Tibial artery (tissue), 4 donors: ENCODE data around the gene DACH1.

Experiments used
- DNase-seq, 2 donors: peaks; one replicate each; pipeline ENCODE4 v3.0.0-alpha.2; 2019
- H3K27ac ChIP-seq, 2 donors: fragments of 200-600 bp; sonication (generic) in 1 of 2; 1 replicate in 1 of 2; 2 replicates in 1 of 2; pipeline ENCODE4 v1.5.1; 2018 to 2019; ENCODE audit warnings: mild to moderate bottlenecking in 1 of 2
- H3K27me3 ChIP-seq, 2 donors: fragments of 200-600 bp; sonication (generic) in 1 of 2; one replicate each; pipeline versions ENCODE4 v1.5.1 to v1.6.0; 2016 to 2019
- H3K36me3 ChIP-seq, 3 donors: fragments of 200-600 bp; sonication (generic) in 2 of 3; one replicate each; pipeline ENCODE4 v1.5.1; 2016 to 2019; ENCODE audit warnings: mild to moderate bottlenecking in 2 of 3
- H3K4me1 ChIP-seq, 4 donors: fragments of 200-600 bp; sonication (generic) in 2 of 4; 1 replicate in 3 of 4; 2 replicates in 1 of 4; pipeline ENCODE4 v1.5.1; 2016 to 2019
- H3K4me3 ChIP-seq, 2 donors: fragments of 200-600 bp; sonication (generic) in 1 of 2; 1 replicate in 1 of 2; 2 replicates in 1 of 2; pipeline ENCODE4 v1.5.1; 2018 to 2019; ENCODE audit warnings: mild to moderate bottlenecking in 2 of 2
- H3K9me3 ChIP-seq, 3 donors: fragments of 200-600 bp; sonication (generic) in 1 of 3; one replicate each; pipeline ENCODE4 v1.5.1; 2016 to 2019
- intact Hi-C: fragments of 100-400 bp; cut with DNase I; formaldehyde crosslinking; loops from one replicate; pipeline ENCODE4 v1.15.0; 2023; ENCODE audit warnings: low total_unique reads
- TF ChIP-seq, protein P1 (sequence below), 2 experiments: fragments of 200-600 bp in 1 of 2; fragments of 450-650 bp in 1 of 2; IDR thresholded peaks; one replicate each; pipeline ENCODE4 v1.5.1; 2017 to 2019; ENCODE audit warnings: antibody characterized with exemption in 2 of 2, mild to moderate bottlenecking in 1 of 2, moderate library complexity in 1 of 2

The DACH1 gene

DNA sequence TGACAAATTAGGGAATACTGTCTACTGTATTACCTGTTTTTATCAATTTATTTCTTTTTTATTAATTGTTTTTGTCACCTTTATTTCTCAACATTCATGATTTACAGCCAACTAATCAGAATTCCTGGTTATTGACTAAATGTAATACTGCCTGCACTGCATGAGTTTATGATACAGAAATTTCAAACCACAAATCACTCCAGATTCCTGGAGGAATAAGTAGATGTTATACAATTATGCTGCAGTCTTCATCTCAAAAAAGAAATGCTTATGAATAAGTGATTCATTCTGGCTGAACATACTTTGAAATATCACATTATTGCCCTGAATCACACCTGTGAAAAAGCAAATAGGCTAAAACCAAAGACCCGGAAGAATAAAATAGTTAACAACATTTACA, 249.7 kb downstream of the DACH1 start:
- Histone ChIP-seq H3K9me3 (no peaks in the 10 kb centered on the region), H3K4me1 (no peaks in the 10 kb centered on the region), H3K27ac (no peak overlapping the region), H3K36me3 (no peaks in the 10 kb centered on the region), H3K4me3 (no peak overlapping the region), H3K27me3 (no peaks in the 10 kb centered on the region)
- DNase-seq = no peak
- intact Hi-C loops = no loop called here
- TF ChIP-seq, protein P1, sequence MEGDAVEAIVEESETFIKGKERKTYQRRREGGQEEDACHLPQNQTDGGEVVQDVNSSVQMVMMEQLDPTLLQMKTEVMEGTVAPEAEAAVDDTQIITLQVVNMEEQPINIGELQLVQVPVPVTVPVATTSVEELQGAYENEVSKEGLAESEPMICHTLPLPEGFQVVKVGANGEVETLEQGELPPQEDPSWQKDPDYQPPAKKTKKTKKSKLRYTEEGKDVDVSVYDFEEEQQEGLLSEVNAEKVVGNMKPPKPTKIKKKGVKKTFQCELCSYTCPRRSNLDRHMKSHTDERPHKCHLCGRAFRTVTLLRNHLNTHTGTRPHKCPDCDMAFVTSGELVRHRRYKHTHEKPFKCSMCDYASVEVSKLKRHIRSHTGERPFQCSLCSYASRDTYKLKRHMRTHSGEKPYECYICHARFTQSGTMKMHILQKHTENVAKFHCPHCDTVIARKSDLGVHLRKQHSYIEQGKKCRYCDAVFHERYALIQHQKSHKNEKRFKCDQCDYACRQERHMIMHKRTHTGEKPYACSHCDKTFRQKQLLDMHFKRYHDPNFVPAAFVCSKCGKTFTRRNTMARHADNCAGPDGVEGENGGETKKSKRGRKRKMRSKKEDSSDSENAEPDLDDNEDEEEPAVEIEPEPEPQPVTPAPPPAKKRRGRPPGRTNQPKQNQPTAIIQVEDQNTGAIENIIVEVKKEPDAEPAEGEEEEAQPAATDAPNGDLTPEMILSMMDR (IDR thresholded peaks at IDR 0.05) = no peak

DNA sequence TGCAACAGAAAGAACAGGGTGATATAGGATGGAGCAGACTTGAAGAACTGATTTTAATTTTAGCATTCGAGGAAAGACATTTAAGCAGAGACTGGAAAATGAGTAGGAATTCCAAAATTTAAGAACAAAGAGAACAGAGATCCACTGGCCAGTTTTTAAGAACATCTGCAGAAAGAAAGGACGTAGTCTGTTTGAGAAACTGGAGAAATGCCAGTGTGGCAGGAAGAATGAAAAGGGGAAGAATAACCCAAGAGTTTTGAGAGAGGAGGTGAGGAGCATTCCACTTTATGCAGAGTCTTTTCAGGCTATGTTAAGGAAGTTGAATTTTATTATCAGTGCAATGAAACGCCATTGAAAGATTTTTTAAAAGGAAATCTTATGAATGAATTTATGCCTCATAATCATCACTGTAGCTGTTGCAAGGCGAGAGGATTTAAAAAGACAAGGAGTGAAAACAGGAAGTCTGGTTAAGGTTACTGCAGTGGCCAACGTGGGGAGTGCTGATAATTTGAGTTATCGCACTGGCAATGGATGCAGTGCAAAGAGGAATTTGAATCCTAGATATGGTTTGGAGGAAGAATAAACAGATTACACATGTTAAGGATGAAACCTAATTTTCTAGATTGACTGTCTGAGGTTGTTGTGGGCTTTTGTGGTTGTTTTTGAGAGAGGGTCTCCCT, 253.8 kb downstream of the DACH1 start:
- intact Hi-C loops = no loop called here
- no peaks in the 10 kb centered on the region for H3K4me1 ChIP-seq

GRCh38 chr13:71611292-71611691, 255.7 kb downstream of the DACH1 start:
- Histone ChIP-seq H3K36me3 (no peaks in the 10 kb centered on the region), H3K27me3 (no peaks in the 10 kb centered on the region), H3K4me1 (no peaks in the 10 kb centered on the region), H3K9me3 (no peaks in the 10 kb centered on the region), H3K4me3 (no peak overlapping the region), H3K27ac (no peak overlapping the region)
- intact Hi-C loops = no loop called here
- no peak for DNase-seq
- TF ChIP-seq, protein P1 (IDR thresholded peaks at IDR 0.05) = no peak

More for the DNA sequence above, 253.8 kb downstream of the DACH1 start:
- H3K4me3 ChIP-seq = no peak overlapping the region
- H3K36me3 ChIP-seq = no peaks in the 10 kb centered on the region
- TF ChIP-seq, protein P1 (IDR thresholded peaks at IDR 0.05) = no peak
- H3K9me3 ChIP-seq = no peaks in the 10 kb centered on the region
- no peak for DNase-seq
- H3K27me3 ChIP-seq = no peaks in the 10 kb centered on the region
- H3K27ac ChIP-seq = no peak overlapping the region

DNA sequence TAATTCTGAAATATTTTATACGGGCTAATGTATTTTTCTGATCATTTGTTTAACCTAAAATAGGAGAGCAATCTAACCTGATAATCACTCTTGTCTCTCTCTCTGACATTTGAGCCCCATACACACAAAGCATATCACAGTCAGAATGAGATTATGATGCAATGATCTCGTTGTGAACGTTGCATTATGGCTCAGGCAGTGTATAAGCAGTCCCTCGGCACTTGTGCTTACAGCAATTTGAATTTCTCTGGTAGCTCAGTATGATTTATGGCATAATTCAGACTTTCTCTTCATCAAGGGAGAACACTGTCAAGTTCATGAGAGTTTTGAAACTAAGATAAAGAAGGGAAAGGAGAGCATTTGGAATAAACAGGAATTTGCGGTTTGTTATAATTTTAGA, 256.1 kb downstream of the DACH1 start:
- no peak overlapping the region for H3K27ac ChIP-seq
- no peaks in the 10 kb centered on the region for H3K9me3 ChIP-seq
- no peaks in the 10 kb centered on the region for H3K4me1 ChIP-seq
- no peak overlapping the region for H3K4me3 ChIP-seq
- DNase-seq = no peak
- intact Hi-C loops = no loop called here
- H3K36me3 ChIP-seq = no peaks in the 10 kb centered on the region
- H3K27me3 ChIP-seq = no peaks in the 10 kb centered on the region
- TF ChIP-seq, protein P1 (IDR thresholded peaks at IDR 0.05) = no peak

DNA sequence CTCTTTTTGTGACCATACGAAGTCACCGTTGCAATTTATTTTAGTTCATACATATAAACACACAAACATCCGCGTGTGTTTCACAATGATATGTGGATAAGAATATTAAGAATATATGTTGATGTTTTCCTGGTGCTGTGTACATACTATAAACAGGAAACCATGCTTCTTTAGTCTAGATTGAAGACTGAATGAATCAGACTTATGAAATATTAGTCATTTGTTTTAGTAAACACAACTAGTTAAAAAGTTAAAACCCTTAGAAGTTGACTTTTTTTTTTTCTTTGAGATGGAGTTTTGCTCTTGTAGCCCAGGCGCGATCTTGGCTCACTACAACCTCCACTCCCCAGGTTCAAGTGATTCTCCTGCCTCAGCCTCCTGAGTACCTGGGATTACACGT, 257.7 kb downstream of the DACH1 start:
- no peak for DNase-seq
- intact Hi-C loops = no loop called here

More for the DNA sequence above, 257.7 kb downstream of the DACH1 start:
- H3K36me3 ChIP-seq = no peaks in the 10 kb centered on the region
- no peaks in the 10 kb centered on the region for H3K9me3 ChIP-seq
- no peaks in the 10 kb centered on the region for H3K27me3 ChIP-seq
- H3K4me3 ChIP-seq = no peak overlapping the region
- H3K27ac ChIP-seq = no peak overlapping the region
- TF ChIP-seq, protein P1 (IDR thresholded peaks at IDR 0.05) = no peak
- H3K4me1 ChIP-seq = no peaks in the 10 kb centered on the region
